MCF 10A (cell line): Measurements from ENCODE around the gene C6orf47. TPM values are rescaled to one million over a fixed set of nuclear protein-coding genes. Genes with fewer than 3 reads are reported as not detected.
A peak's percentile ranks its signal among the peaks of the same experiment; 100 is the strongest.

Experiments used
- BruUV-seq: library from RNA; stranded (reverse); fragments of 400-500 nt; replicated peaks from 2 replicates; lab custom pipeline; 2021; lab: Mats Ljungman, UMichigan
- CTCF ChIA-PET: fragments of 300-600 bp; sonication (Branson Sonifier 250); formaldehyde crosslinking; extraction: SDS; loops from one replicate; lab custom pipeline; 2021; ENCODE audit warnings: antibody characterized with exemption, inconsistent platforms; lab: Yijun Ruan, JAX
- POLR2A ChIA-PET: fragments of 300-600, 350-650 bp; sonication (Branson Sonifier 250); formaldehyde crosslinking; extraction: SDS; loops from one replicate; lab custom pipeline; 2020; ENCODE audit warnings: antibody characterized with exemption, inconsistent platforms; lab: Yijun Ruan, JAX
- DNase-seq: peaks from one replicate; pipeline ENCODE4 v3.0.0-alpha.2; 2018; ENCODE audit not compliant: unreplicated experiment
- H3K27ac Mint-ChIP-seq: one replicate; pipeline ENCODE4 v1.8.0; 2022; ENCODE audit warnings: mild to moderate bottlenecking, low read depth, mixed read lengths; ENCODE audit not compliant: unreplicated experiment
- H3K27me3 Mint-ChIP-seq: one replicate; pipeline ENCODE4 v1.8.0; 2022; ENCODE audit warnings: mixed read lengths; ENCODE audit not compliant: insufficient read depth, unreplicated experiment
- H3K36me3 Mint-ChIP-seq: one replicate; pipeline ENCODE4 v1.8.0; 2022; ENCODE audit warnings: mild to moderate bottlenecking, moderate library complexity, mixed read lengths; ENCODE audit not compliant: insufficient read depth, unreplicated experiment
- H3K4me1 Mint-ChIP-seq: one replicate; pipeline ENCODE4 v1.8.0; 2022; ENCODE audit warnings: mixed read lengths; ENCODE audit not compliant: insufficient read depth, unreplicated experiment
- H3K4me3 Mint-ChIP-seq: one replicate; pipeline ENCODE4 v1.8.0; 2022; ENCODE audit warnings: mild to moderate bottlenecking, moderate library complexity, mixed read lengths; ENCODE audit not compliant: unreplicated experiment
- H3K9me3 Mint-ChIP-seq: one replicate; pipeline ENCODE4 v1.8.0; 2022; ENCODE audit warnings: mixed read lengths; ENCODE audit not compliant: unreplicated experiment
- intact Hi-C: fragments of 100-400 bp; cut with micrococcal nuclease; formaldehyde crosslinking; loops from 2 replicates; pipeline ENCODE4 v1.14.1; 2022
- total RNA-seq: library from RNA; stranded (reverse); gene quantifications from 2 replicates; pipeline ENCODE4 v1.2.3, GENCODE V29; 2022
- TF ChIP-seq, protein P1 (sequence below): fragments of 200-600 bp; IDR thresholded peaks from one replicate; pipeline ENCODE4 v1.8.0; 2022; ENCODE audit warnings: antibody characterized with exemption, mild to moderate bottlenecking; ENCODE audit not compliant: unreplicated experiment

C6orf47 gene
- total RNA-seq, 1 experiment from 2014 or later, result 15.5 TPM

GRCh38 chr6:31621991-31622390, 38.6 kb downstream of the C6orf47 start:
- ChIA-PET POLR2A (interaction anchor here (0.6 to 8.0 kb wide), 19 partner anchors 11 to 1788 kb away, joined by 3 to 117 read pairs (median 5); partner anchors contain the start of genes ABHD16A, BAG6, C6orf47 and CSNK2B), CTCF (interaction anchor here (0.5 to 1.6 kb wide), 4 partner anchors 24 to 679 kb away, joined by 3 to 5 read pairs (median 4); no protein-coding TSS in a partner anchor)
- intact Hi-C loops, result loop anchor here (5.0 kb wide), 1 partner anchor 40 kb away; the partner anchor contains the start of genes C6orf47 and GPANK1

GRCh38 chr6:31621320-31621939, 39.1 kb downstream of the C6orf47 start:
- TSS peak; percentile 60 for BruUV-seq
- ChIA-PET CTCF (interaction anchor here (0.5 to 1.6 kb wide), 2 partner anchors 24 to 144 kb away, joined by 3 to 5 read pairs; no protein-coding TSS in a partner anchor), POLR2A (interaction anchor here (0.6 to 8.0 kb wide), 22 partner anchors 11 to 1789 kb away, joined by 3 to 117 read pairs (median 4); partner anchors contain the start of genes ABHD16A, ATP6V1G2, BAG6 and C6orf47)
- peak overlapping the region; percentile 76 for H3K4me3 Mint-ChIP-seq
- H3K4me1 Mint-ChIP-seq, result peaks cover 17% of the 10 kb centered on the region
- no peak for DNase-seq
- intact Hi-C loops, result loop anchor here (5.0 kb wide), 1 partner anchor 41 kb away; the partner anchor contains the start of genes C6orf47 and GPANK1
- peak overlapping the region; percentile 89 for H3K27ac Mint-ChIP-seq
- no peaks in the 10 kb centered on the region for H3K27me3 Mint-ChIP-seq
- TF ChIP-seq, protein P1, sequence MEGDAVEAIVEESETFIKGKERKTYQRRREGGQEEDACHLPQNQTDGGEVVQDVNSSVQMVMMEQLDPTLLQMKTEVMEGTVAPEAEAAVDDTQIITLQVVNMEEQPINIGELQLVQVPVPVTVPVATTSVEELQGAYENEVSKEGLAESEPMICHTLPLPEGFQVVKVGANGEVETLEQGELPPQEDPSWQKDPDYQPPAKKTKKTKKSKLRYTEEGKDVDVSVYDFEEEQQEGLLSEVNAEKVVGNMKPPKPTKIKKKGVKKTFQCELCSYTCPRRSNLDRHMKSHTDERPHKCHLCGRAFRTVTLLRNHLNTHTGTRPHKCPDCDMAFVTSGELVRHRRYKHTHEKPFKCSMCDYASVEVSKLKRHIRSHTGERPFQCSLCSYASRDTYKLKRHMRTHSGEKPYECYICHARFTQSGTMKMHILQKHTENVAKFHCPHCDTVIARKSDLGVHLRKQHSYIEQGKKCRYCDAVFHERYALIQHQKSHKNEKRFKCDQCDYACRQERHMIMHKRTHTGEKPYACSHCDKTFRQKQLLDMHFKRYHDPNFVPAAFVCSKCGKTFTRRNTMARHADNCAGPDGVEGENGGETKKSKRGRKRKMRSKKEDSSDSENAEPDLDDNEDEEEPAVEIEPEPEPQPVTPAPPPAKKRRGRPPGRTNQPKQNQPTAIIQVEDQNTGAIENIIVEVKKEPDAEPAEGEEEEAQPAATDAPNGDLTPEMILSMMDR, result no peak
- no peaks in the 10 kb centered on the region for H3K9me3 Mint-ChIP-seq
- H3K36me3 Mint-ChIP-seq, result peaks cover 51% of the 10 kb centered on the region

More at GRCh38 chr6:31621991-31622390, 38.6 kb downstream of the C6orf47 start:
- Mint-ChIP-seq H3K4me1 (peaks cover 17% of the 10 kb centered on the region), H3K9me3 (no peaks in the 10 kb centered on the region), H3K4me3 (peak overlapping the region; percentile 76), H3K36me3 (peaks cover 57% of the 10 kb centered on the region), H3K27ac (peak overlapping the region; percentile 89), H3K27me3 (no peaks in the 10 kb centered on the region)
- TF ChIP-seq, protein P1, result no peak
- BruUV-seq, result no TSS peak
- DNase-seq, result no peak

DNA sequence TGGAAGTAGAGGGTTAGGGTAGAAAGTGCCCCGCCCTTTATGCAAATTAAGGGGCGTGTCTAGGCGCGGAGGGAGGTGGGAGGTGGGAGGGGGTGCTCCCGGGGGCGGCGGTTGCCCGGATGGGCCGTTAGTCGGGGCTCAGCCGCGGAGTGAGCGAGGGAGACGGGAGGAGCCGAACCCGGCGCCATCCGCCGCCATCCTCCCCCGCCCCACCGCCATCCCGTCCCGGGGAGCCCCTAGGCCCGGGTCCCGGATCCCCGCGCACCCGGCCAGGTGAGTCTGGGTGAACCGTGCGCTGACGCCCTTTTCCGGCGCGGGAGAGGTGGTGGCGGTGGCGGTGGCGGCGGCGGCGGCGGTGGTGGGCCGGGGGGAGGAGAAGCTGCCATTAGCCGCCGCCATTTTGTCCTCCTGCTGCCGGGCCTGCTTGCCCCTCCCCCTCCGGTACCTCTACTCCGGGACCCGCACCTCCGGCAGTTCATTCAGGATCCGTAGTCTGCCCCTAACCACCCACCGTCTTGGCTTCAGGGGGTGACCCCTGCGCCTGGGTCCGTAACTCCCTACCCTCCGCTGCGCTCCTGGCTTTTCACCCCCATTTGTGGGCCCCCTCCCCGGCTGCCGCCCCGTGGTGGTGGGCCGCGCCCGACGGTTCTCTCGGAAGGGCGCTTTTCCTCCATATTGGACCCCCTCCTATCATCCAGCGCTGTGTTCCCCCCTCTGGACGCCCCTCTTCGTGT, 39.8 kb downstream of the C6orf47 start, which contains the start of gene PRRC2A:
PRRC2A (plus strand) TSS at position 130 of the 734 bp plus-strand sequence. CDS start 2,075 bp downstream, outside the sequence.
- Mint-ChIP-seq H3K27ac (peak within 1 kb of the TSS; percentile 89), H3K27me3 (no peaks in the 10 kb centered on the region), H3K36me3 (peaks cover 45% of the 10 kb centered on the region), H3K4me1 (peaks cover 17% of the 10 kb centered on the region), H3K9me3 (no peaks in the 10 kb centered on the region), H3K4me3 (peak within 1 kb of the TSS; percentile 76)
- no peak for DNase-seq
- intact Hi-C loops, result loop anchor here (1.0 to 5.0 kb wide), 2 partner anchors 42 to 78 kb away; partner anchors contain the start of genes C6orf47, DDX39B and GPANK1
- ChIA-PET POLR2A (interaction anchor here (0.6 to 8.0 kb wide), 13 partner anchors 18 to 575 kb away, joined by 3 to 117 read pairs (median 4); partner anchors contain the start of genes ABHD16A, ATP6V1G2, BAG6 and C6orf47), CTCF (interaction anchor here (0.9 kb wide), 1 partner anchor 23 kb away, joined by 4 read pairs; no protein-coding TSS in a partner anchor)
- BruUV-seq, result no TSS peak
- TF ChIP-seq, protein P1, result no peak
